HG02885 (cell line): ENCODE results near the gene DIAPH1.

Source experiments
- ATAC-seq: cut with Tn5 transposase; IDR thresholded peaks from one replicate; pipeline ENCODE4 v1.9.1; 2021; ENCODE audit warnings: mild to moderate bottlenecking; ENCODE audit not compliant: unreplicated experiment, poor library complexity

DIAPH1 gene

DNA sequence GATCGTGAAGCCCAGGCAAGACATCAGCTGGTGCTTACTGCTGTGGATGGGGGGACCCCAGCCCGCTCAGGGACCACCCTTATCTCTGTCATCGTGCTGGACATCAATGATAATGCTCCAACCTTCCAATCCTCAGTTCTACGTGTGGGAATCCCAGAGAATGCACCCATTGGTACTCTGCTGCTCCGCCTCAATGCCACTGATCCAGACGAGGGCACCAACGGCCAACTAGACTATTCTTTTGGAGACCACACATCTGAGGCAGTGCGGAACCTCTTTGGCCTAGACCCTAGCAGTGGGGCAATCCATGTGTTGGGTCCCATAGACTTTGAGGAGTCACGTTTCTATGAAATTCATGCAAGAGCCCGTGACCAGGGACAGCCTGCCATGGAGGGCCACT, 129.0 kb downstream of the DIAPH1 start:
- no peak for ATAC-seq

DNA sequence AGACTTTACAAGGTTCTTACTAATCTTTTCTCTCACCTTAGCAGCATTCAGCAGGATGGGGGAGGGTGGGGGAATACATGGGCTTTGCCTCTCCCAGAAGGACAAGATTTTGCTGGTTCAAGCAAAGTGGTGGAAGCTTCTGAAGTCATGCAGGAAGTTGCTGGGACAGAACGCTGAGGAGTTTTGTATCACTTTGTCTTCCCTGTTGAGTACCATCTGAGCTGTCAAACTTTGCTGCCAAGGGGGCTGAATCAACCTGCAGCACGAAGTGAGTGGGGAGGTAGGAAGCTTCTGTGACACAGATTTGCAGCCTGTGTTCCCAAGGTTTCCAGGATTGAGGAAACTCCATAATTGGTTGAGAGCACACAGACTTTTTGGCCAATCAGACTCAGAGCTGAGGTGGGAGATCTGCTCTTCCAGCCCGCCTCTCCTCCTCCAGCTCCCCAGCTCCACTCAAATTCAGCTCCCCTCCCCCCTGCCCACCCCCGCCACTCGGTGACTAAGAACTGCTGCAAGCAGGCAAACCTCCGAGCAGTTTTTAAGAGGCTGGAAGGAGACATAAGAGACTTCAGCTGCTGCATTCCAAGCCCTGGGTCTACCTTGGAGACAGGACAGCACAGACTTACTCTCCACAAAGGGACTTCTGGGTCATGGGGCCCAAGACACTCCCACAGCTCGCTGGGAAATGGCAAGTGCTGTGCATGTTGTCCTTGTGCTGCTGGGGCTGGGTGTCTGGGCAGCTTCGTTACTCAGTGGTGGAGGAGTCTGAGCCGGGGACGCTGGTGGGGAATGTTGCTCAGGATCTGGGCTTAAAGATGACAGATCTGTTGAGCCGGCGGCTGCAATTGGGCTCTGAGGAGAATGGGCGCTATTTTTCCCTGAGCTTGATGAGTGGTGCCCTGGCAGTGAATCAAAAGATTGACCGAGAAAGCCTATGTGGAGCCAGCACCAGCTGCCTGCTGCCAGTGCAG, 129.9 kb downstream of the DIAPH1 start, which contains the start of gene PCDHGC5:
PCDHGC5 (plus strand) TSS at position 491 of the 971 bp plus-strand sequence; CDS start at position 651, 160 bp downstream.
- ATAC-seq: no peak

DNA sequence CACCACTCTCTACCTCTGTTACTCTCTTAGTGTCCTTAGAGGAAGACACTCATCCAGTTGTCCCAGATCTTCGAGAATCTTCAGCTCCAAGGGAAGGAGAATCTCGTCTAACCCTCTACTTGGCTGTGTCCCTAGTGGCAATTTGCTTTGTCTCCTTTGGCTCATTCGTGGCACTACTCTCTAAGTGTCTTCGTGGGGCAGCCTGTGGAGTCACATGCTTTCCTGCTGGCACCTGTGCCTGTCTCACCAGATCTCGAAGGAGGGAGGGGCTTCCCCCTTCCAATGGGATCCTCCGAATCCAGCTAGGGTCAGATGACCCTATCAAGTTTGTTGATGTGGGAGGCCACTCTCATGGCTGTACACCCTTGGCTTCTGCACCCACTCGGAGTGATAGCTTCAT, 131.7 kb downstream of the DIAPH1 start:
- no peak for ATAC-seq

DNA sequence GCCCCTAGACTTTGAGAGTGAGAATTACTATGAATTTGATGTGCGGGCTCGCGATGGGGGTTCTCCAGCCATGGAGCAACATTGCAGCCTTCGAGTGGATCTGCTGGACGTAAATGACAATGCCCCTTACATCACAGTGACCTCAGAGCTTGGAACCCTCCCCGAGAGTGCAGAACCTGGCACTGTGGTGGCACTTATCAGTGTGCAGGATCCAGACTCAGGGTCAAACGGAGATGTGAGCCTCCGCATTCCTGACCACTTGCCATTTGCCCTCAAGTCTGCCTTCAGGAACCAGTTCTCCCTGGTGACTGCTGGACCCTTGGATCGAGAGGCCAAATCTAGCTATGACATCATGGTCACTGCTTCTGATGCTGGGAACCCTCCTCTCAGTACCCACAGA, 132.7 kb downstream of the DIAPH1 start:
- no peak for ATAC-seq

DNA sequence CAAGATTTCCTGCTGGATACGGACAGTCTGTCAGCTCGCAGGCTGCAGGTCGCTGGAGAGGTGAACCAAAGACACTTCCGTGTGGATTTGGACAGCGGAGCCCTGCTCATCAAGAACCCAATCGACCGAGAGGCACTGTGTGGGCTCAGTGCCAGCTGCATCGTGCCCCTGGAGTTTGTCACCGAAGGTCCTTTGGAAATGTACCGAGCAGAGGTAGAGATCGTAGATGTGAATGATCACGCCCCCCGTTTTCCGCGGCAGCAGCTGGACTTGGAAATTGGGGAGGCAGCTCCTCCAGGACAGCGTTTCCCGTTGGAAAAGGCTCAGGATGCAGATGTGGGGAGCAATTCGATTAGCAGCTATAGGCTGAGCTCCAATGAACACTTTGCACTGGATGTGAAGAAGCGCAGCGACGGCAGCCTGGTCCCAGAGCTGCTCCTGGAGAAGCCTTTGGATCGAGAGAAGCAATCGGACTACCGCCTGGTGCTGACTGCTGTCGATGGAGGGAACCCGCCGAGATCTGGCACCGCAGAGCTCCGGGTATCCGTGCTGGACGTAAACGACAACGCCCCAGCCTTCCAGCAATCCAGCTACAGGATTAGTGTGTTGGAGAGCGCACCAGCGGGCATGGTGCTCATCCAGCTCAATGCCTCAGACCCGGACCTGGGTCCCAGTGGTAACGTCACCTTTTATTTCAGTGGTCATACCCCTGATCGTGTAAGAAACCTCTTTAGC, 133.3 kb downstream of the DIAPH1 start:
- no peak for ATAC-seq

DNA sequence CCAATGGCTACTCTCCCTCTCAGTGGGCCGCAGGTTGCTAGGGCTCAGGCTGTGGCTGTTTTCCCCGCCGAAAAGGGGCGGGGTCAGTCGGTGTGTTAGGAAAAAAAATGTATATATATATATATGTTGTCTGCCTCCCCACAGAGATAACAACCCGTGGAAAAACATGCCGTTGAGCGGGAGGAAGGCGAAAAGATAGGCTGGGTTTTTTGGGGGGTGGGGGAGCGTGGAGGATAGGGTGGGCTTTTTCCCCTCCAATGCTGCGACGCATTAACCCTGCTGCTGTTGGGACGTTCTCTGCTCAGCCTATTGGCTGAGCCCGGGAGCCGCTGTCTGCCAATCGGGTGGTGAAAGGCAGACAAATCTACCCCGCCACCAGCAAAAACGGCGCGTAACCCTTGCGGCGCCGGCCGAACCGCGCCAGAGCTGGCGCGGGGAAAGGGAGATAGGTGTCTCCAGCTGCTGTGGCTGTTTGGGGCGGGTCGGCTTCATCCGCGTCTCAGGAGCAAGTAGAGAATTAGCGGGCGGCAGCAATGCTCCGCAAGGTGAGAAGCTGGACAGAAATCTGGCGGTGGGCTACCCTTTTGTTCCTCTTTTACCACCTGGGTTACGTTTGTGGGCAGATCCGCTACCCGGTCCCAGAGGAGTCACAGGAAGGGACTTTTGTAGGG, 134.0 kb downstream of the DIAPH1 start, which contains the start of gene PCDHGC4:
PCDHGC4 (plus strand) TSS at position 390 of the 671 bp plus-strand sequence; CDS start at position 534, 144 bp downstream.
- peak; percentile 65 for ATAC-seq

DNA sequence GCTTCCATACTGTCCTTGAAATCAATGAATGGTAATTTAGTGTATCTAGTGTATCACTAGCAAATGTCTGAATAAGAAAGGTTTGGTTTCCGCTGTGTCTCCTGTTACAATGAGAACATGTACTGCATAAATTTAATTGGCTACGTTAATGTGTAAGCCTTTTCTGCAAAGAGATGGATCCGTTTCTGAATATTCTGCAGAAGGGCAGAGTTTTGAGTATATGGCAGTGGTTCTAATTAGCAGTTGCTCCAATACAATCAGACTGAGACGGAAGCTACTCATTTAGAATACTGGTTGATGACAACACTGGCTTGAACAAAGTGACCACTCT, 134.5 kb downstream of the DIAPH1 start:
- no peak for ATAC-seq

DNA sequence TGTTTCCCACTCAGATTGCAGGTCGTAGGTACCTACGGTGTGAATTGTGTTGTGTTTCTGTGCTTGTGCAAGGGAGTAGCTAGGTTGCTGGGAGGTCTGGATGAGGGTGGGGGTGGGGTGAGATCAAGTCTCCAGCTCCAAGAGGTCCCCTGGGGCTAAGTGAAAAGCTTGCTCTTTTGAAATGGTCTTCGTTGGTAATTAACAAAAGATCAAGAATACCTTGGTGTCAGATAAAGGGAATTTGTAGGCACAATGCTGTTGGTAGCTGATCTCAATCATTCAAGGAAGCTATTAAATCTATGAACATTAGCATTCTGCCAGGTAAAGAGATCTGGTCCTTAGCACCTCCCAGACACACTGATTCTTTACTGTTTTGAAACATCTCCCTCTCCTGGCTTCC, 134.9 kb downstream of the DIAPH1 start:
- no peak for ATAC-seq

DNA sequence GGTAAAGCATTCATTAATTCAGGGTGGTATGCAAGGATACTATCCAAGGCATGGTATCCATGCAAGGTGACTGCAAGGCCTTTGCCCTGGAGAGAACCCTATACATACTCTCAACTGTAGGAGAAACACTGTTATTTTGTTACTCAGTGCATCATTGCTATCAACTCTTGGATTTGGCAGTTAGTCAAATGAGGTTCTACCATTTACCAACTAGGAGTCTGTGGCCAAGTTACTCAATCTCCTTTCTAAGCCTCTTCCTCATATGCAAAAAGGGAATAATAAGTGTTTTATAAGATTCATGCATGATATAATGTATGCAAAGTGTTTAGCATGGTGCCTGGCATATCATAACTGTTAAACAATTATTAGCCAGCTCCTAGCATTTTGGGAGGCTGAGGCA, 139.0 kb downstream of the DIAPH1 start:
- no peak for ATAC-seq

DNA sequence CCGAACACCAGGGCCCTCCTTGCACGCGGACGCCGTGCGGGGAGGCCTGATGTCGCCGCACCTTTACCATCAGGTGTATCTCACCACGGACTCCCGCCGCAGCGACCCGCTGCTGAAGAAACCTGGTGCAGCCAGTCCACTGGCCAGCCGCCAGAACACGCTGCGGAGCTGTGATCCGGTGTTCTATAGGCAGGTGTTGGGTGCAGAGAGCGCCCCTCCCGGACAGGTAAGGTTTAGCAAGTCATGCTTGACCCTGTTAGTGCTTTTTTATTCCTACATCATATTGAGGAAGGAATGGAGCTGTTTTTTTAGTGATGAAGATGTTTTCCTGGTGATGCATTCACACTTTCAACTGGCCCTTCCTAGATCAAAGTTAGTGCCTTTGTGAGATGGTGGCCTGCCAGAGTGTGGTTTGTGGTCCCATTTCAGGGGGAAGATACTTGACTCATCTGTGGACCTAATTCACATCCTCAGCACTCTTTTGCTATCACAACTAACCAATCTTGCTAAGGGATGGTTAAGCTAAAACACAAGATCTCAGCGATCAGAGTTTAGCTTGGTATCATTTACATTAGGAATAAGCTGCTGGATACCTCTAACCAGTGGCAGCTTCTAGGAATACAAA, 140.4 kb downstream of the DIAPH1 start:
- no peak for ATAC-seq

DNA sequence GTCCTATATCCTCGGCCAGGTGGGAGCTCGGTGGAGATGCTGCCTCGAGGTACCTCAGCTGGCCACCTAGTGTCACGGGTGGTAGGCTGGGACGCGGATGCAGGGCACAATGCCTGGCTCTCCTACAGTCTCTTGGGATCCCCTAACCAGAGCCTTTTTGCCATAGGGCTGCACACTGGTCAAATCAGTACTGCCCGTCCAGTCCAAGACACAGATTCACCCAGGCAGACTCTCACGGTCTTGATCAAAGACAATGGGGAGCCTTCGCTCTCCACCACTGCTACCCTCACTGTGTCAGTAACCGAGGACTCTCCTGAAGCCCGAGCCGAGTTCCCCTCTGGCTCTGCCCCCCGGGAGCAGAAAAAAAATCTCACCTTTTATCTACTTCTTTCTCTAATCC, 141.0 kb downstream of the DIAPH1 start:
- no peak for ATAC-seq

DNA sequence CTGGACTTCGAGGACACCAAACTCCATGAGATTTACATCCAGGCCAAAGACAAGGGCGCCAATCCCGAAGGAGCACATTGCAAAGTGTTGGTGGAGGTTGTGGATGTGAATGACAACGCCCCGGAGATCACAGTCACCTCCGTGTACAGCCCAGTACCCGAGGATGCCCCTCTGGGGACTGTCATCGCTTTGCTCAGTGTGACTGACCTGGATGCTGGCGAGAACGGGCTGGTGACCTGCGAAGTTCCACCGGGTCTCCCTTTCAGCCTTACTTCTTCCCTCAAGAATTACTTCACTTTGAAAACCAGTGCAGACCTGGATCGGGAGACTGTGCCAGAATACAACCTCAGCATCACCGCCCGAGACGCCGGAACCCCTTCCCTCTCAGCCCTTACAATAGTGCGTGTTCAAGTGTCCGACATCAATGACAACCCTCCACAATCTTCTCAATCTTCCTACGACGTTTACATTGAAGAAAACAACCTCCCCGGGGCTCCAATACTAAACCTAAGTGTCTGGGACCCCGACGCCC, 141.7 kb downstream of the DIAPH1 start:
- no peak for ATAC-seq

DNA sequence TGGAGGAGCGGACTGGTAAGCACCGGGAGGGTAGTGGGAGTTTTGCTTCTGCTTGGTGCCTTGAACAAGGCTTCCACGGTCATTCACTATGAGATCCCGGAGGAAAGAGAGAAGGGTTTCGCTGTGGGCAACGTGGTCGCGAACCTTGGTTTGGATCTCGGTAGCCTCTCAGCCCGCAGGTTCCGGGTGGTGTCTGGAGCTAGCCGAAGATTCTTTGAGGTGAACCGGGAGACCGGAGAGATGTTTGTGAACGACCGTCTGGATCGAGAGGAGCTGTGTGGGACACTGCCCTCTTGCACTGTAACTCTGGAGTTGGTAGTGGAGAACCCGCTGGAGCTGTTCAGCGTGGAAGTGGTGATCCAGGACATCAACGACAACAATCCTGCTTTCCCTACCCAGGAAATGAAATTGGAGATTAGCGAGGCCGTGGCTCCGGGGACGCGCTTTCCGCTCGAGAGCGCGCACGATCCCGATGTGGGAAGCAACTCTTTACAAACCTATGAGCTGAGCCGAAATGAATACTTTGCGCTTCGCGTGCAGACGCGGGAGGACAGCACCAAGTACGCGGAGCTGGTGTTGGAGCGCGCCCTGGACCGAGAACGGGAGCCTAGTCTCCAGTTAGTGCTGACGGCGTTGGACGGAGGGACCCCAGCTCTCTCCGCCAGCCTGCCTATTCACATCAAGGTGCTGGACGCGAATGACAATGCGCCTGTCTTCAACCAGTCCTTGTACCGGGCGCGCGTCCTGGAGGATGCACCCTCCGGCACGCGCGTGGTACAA, 142.5 kb downstream of the DIAPH1 start:
- peak; percentile 33 for ATAC-seq

DNA sequence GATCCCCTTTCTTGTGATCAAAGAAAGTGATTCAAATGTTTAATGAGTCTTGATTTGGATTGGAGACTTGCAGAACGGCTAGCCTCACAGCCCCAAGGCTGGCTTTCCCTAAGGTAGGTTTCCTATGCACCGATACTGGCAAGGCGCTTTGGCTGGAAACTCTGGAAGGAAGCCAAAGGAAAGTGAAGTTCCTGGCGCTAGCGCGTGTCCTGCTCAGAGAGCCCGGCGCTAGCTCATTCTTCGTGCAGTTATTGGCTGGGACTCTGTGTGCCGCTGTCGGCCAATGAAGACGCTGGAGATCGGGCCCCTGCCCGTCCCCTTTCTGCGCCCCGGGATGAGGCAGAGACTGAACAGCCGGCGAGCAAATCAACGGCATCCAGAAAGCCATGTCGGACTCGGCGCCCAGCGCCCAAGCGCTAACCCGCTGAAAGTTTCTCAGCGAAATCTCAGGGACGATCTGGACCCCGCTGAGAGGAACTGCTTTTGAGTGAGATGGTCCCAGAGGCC, 143.1 kb downstream of the DIAPH1 start, which contains the start of gene PCDHGC3:
PCDHGC3 (plus strand) TSS at position 342 of the 507 bp plus-strand sequence; CDS start at position 493, 151 bp downstream.
- peak; percentile 99 for ATAC-seq

DNA sequence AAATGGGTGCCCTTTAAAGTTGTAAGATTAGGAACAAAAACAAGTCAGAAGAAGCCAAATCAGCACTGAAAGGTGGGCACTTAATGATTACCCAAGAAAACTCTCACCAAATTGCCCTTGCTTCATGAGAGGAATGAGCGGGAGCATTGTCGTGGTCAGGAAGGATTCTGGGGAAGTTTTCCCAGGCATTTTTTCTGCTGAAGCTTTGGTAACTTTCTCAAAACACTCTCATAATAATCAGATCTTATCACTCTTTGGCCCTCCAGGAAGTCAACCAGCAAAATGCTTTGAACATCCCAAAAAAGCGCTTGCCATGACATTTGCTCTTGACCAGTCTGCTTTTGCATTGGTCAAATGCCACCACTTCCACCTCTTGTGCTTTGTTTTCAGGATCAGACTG, 153.4 kb downstream of the DIAPH1 start:
- ATAC-seq: no peak
